ENCODE measurements around the gene RPRML.
"Not testable (repeated sequence)": the region's sequence is repeated elsewhere in the genome, so short reads cannot be mapped to it uniquely, and the experiment has no call there.

GRCh38 chr17:46987927-46988326 lies 8.9 kb upstream of the RPRML start:
- not testable (repeated sequence) for TF ChIP-seq CTCF (IDR thresholded peaks at IDR 0.05; ENCODE audit: low read length); EZH2 (optimal IDR thresholded peaks at IDR 0.05; ENCODE audit: low read depth, low read length); EZH2phosphoT487 (IDR thresholded peaks at IDR 0.05; ENCODE audit: low read length)
